Loucy (cell line): ENCODE measurements around the gene PRSS23.

Experiments
- EZH2phosphoT487 ChIP-seq: fragments of 200-600 bp; IDR thresholded peaks from 2 replicates; pipeline ENCODE4 v1.6.1; 2018; ENCODE audit warnings: antibody characterized with exemption, mild to moderate bottlenecking, moderate library complexity, borderline replicate concordance
- TF ChIP-seq, protein P1 (sequence below): fragments of 200-600 bp; sonication (generic); conservative IDR thresholded peaks from 2 replicates; pipeline ENCODE4 v1.5.1; 2014; ENCODE audit warnings: mild to moderate bottlenecking, antibody characterized with exemption, low read length

DNA sequence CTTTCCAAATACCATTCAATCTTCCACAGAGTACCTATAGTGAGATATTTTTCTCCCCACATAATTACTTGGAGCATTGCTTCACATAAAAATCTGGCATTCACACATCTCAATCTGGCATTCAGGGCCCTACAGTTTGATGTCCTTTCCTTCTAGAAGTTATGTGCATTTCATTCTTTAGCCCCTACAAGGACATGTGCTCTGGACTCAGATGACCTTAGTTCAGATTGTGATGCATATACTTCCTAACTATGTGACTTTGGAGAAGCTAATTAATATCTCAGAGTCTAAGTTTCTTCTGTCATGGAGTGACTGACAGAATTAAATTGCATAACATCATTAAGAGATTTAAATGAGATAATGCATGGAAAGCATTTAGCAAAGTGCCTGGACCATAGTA lies 25.9 kb upstream of the PRSS23 start:
- TF ChIP-seq, protein P1, sequence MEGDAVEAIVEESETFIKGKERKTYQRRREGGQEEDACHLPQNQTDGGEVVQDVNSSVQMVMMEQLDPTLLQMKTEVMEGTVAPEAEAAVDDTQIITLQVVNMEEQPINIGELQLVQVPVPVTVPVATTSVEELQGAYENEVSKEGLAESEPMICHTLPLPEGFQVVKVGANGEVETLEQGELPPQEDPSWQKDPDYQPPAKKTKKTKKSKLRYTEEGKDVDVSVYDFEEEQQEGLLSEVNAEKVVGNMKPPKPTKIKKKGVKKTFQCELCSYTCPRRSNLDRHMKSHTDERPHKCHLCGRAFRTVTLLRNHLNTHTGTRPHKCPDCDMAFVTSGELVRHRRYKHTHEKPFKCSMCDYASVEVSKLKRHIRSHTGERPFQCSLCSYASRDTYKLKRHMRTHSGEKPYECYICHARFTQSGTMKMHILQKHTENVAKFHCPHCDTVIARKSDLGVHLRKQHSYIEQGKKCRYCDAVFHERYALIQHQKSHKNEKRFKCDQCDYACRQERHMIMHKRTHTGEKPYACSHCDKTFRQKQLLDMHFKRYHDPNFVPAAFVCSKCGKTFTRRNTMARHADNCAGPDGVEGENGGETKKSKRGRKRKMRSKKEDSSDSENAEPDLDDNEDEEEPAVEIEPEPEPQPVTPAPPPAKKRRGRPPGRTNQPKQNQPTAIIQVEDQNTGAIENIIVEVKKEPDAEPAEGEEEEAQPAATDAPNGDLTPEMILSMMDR: no peak
- no peak for TF ChIP-seq EZH2phosphoT487
